Measurements from ENCODE around the gene TSPAN4. TPM values are rescaled to one million over a fixed set of nuclear protein-coding genes. Genes with fewer than 3 reads are reported as not detected.

The TSPAN4 gene
- total RNA-seq, 2 experiments from 2014 or later, result 1.6 to 2.0 TPM

DNA sequence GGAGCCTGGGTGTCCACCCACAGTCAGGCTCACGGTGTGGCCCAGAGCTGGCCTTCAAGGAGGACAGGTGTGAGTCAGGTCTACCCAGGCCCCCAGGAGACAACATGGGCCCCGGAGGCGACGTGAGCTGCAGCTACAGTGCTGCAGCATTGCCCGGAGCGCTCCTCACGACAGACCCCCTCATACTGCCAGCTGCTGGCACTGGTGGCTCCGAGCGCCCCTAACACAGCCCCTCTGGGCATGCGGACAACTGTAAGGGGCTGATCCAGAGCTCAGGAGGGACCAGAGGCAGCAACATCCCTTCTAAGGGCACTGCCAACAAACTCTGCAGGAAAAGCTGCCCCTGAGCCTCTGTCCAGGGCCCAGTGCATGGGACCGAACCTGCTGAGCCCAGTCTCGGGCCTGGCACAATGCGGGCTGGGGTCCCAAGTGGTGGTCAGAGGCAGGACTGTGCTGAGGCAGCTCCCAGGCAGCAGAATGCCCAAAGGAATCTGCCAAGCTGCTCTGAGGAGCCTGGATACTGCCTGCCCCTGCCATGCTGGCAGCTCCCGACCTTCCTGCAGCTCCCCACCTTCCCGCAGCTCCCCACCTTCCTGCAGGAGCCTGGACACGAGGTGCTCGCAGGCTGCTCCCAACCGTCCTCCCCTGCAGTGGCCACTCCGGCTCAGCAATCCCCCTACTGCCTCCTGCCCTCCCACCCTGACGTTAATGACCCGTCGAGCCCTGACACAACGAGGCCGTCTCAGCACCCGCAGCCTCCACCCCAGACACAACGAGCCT lies 52.9 kb downstream of the TSPAN4 start:
- ChIA-PET POLR2A (no interaction called here), CTCF (no interaction called here)
- Histone ChIP-seq H3K27me3 (ENCODE audit: control insufficient read depth in 1 of 2, insufficient read depth in 2 of 2, low read length in 2 of 2) (no peaks in the 10 kb centered on the region), H3K27ac (ENCODE audit: low read depth in 1 of 2, low read length in 2 of 2) (no peak overlapping the region), H3K9me3 (ENCODE audit: control insufficient read depth in 1 of 2, insufficient read depth in 1 of 2, low read length in 2 of 2) (no peaks in the 10 kb centered on the region), H3K4me3 (ENCODE audit: low read length) (no peak overlapping the region), H3K36me3 (ENCODE audit: insufficient read depth, low read length) (peaks cover 23% of the 10 kb centered on the region), H3K4me1 (ENCODE audit: insufficient read depth, low read length) (no peaks in the 10 kb centered on the region)
- ATAC-seq (ENCODE audit: poor library complexity) (no peak), DNase-seq (no peak)
- intact Hi-C loops (cut with DNase I, micrococcal nuclease), result no loop called here
- Mint-ChIP-seq H3K27ac (no peak overlapping the region), H3K27me3 (no peaks in the 10 kb centered on the region), H3K4me1 (ENCODE audit: low read depth) (no peaks in the 10 kb centered on the region), H3K36me3 (ENCODE audit: low read depth) (peaks cover 5% of the 10 kb centered on the region), H3K4me3 (no peak overlapping the region), H3K9me3 (no peaks in the 10 kb centered on the region)
- TF ChIP-seq, protein P1, sequence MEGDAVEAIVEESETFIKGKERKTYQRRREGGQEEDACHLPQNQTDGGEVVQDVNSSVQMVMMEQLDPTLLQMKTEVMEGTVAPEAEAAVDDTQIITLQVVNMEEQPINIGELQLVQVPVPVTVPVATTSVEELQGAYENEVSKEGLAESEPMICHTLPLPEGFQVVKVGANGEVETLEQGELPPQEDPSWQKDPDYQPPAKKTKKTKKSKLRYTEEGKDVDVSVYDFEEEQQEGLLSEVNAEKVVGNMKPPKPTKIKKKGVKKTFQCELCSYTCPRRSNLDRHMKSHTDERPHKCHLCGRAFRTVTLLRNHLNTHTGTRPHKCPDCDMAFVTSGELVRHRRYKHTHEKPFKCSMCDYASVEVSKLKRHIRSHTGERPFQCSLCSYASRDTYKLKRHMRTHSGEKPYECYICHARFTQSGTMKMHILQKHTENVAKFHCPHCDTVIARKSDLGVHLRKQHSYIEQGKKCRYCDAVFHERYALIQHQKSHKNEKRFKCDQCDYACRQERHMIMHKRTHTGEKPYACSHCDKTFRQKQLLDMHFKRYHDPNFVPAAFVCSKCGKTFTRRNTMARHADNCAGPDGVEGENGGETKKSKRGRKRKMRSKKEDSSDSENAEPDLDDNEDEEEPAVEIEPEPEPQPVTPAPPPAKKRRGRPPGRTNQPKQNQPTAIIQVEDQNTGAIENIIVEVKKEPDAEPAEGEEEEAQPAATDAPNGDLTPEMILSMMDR (IDR thresholded peaks at IDR 0.05), result no peak

DNA sequence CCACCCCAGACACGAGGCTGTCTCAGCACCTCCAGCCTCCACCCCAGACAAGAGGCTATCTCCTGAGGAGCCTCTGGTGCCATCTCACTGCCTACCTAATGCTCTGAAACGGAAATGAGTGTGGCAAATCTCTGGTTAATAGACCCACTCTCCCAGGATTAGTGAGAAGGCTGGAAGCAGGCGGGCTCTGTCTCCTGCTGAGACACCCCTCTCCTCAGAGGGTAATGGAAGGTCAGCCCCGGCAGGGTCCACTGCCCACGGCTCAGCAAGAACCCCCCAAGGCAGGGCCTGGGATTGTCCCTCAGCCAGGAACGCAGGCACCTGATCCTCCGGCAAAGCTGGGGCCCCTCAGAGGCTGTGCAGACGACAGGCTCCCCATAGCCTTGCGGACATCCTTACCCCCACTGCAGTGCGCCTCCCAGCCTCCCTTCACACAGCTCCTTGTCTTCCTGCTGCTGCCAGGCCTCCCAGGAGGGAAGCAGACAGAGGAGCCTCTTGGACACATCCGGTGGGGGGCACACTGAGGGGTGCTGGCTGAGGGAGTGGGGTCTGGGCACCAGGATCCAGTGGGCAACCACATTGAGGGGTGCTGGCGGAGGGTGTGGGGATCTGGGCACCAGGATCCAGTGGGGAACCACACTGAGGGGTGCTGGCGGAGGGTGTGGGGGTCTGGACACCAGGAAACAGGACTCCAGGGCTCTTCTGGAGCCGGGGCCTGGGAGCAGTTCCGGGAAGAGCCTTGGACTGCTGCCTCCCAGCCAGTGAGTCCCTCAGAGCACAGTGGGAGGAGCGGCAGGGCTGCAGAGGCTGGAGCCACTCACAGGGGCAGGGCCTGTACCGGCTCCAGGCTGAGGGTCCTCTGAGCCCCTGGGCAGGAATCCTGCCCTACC lies 54.8 kb downstream of the TSPAN4 start:
- TF ChIP-seq, protein P1 (IDR thresholded peaks at IDR 0.05), result no peak
- H3K4me3 ChIP-seq (ENCODE audit: low read length), result no peak overlapping the region
- no peak for DNase-seq
- ChIA-PET POLR2A (no interaction called here), CTCF (no interaction called here)
- H3K27me3 ChIP-seq (ENCODE audit: control insufficient read depth in 1 of 2, insufficient read depth in 2 of 2, low read length in 2 of 2), result no peaks in the 10 kb centered on the region
- no peak for ATAC-seq (ENCODE audit: poor library complexity)
- no peak overlapping the region for H3K27ac ChIP-seq (ENCODE audit: low read depth in 1 of 2, low read length in 2 of 2)
- Mint-ChIP-seq H3K27me3 (no peaks in the 10 kb centered on the region), H3K27ac (no peak overlapping the region), H3K36me3 (ENCODE audit: low read depth) (peaks cover 22% of the 10 kb centered on the region), H3K4me3 (no peak overlapping the region), H3K4me1 (ENCODE audit: low read depth) (no peaks in the 10 kb centered on the region), H3K9me3 (no peaks in the 10 kb centered on the region)
- peaks cover 43% of the 10 kb centered on the region for H3K36me3 ChIP-seq (ENCODE audit: insufficient read depth, low read length)
- no peaks in the 10 kb centered on the region for H3K4me1 ChIP-seq (ENCODE audit: insufficient read depth, low read length)
- H3K9me3 ChIP-seq (ENCODE audit: control insufficient read depth in 1 of 2, insufficient read depth in 1 of 2, low read length in 2 of 2), result no peaks in the 10 kb centered on the region
- intact Hi-C loops (cut with DNase I, micrococcal nuclease), result no loop called here

DNA sequence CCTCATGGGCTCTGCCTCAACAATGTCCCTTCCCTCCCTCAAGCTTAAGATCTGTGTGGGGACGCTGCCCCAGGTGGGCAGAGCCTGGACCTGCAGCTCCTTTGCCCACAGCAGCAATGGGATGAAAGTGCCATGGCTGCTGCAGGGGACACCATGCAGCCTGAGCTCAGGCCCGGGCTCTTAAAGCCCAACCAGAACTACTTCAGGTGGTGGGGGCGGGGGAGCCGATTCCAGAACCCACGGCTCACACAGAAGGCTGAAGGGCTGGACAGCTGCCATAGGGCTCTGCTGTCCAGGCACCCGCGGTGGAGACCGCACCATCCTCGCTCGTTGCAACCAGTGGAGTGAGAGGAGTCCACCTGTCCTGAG lies 55.5 kb downstream of the TSPAN4 start:
- Histone ChIP-seq H3K27ac (ENCODE audit: low read depth in 1 of 2, low read length in 2 of 2) (no peak overlapping the region), H3K36me3 (ENCODE audit: insufficient read depth, low read length) (peaks cover 49% of the 10 kb centered on the region), H3K4me1 (ENCODE audit: insufficient read depth, low read length) (no peaks in the 10 kb centered on the region), H3K27me3 (ENCODE audit: control insufficient read depth in 1 of 2, insufficient read depth in 2 of 2, low read length in 2 of 2) (no peaks in the 10 kb centered on the region), H3K9me3 (ENCODE audit: control insufficient read depth in 1 of 2, insufficient read depth in 1 of 2, low read length in 2 of 2) (no peaks in the 10 kb centered on the region), H3K4me3 (ENCODE audit: low read length) (no peak overlapping the region)
- Mint-ChIP-seq H3K9me3 (no peaks in the 10 kb centered on the region), H3K4me3 (no peak overlapping the region), H3K4me1 (ENCODE audit: low read depth) (no peaks in the 10 kb centered on the region), H3K36me3 (ENCODE audit: low read depth) (peaks cover 28% of the 10 kb centered on the region), H3K27ac (no peak overlapping the region), H3K27me3 (no peaks in the 10 kb centered on the region)
- DNase-seq (no peak), ATAC-seq (ENCODE audit: poor library complexity) (no peak)
- TF ChIP-seq, protein P1 (IDR thresholded peaks at IDR 0.05), result no peak
- ChIA-PET CTCF (no interaction called here), POLR2A (no interaction called here)
- intact Hi-C loops (cut with DNase I, micrococcal nuclease), result no loop called here

All from CD4-positive, alpha-beta T cell (primary cell).